CD14-positive monocyte (primary cell): Measurements from ENCODE around the gene PLA2G6. TPM values are rescaled to one million over a fixed set of nuclear protein-coding genes. Genes with fewer than 3 reads are reported as not detected.
"Not testable (repeated sequence)": the region's sequence is repeated elsewhere in the genome, so short reads cannot be mapped to it uniquely, and the experiment has no call there.

Experiments
- DNase-seq, 3 donors: peaks; one replicate each; pipeline ENCODE4 v3.0.0-alpha.2; 2011 to 2022
- H2AFZ ChIP-seq: 2 replicates; pipeline ENCODE4 v1.6.0; 2012; ENCODE audit warnings: mild to moderate bottlenecking, low read depth, low read length, inconsistent platforms; ENCODE audit not compliant: insufficient read depth, poor library complexity, severe bottlenecking
- H3K27ac ChIP-seq, 2 donors: 1 replicate in 1 of 2; 2 replicates in 1 of 2; pipeline ENCODE4 v1.5.1; 2012 to 2013; ENCODE audit warnings: low read length in 2 of 2, control low read depth in 1 of 2, inconsistent platforms in 1 of 2, low read depth in 1 of 2, mild to moderate bottlenecking in 1 of 2
- H3K27me3 ChIP-seq, 2 donors: one replicate each; pipeline versions ENCODE4 v1.6.0 to v1.6.1; 2011 to 2013; ENCODE audit warnings: low read length in 2 of 2; ENCODE audit not compliant: control insufficient read depth in 2 of 2, insufficient read depth in 2 of 2
- H3K36me3 ChIP-seq, 2 donors: replicated peaks in 1 of 2; 1 replicate in 1 of 2; 2 replicates in 1 of 2; pipeline versions ENCODE4 v1.5.1 to v1.6.1; 2012 to 2013; ENCODE audit warnings: low read length in 2 of 2, control low read depth in 1 of 2, inconsistent platforms in 1 of 2, mild to moderate bottlenecking in 1 of 2; ENCODE audit not compliant: insufficient read depth in 2 of 2, control insufficient read depth in 1 of 2
- H3K4me1 ChIP-seq, 2 donors: 1 replicate in 1 of 2; 2 replicates in 1 of 2; pipeline versions ENCODE4 v1.5.1 to v1.6.1; 2012 to 2013; ENCODE audit warnings: low read length in 2 of 2, control low read depth in 1 of 2, inconsistent platforms in 1 of 2, mild to moderate bottlenecking in 1 of 2, moderate library complexity in 1 of 2; ENCODE audit not compliant: insufficient read depth in 2 of 2, control insufficient read depth in 1 of 2
- H3K4me2 ChIP-seq: replicated peaks from 2 replicates; pipeline ENCODE3; 2012; ENCODE audit warnings: low read length, moderate library complexity, mild to moderate bottlenecking; ENCODE audit not compliant: poor library complexity, severe bottlenecking; ENCODE audit errors: extremely low read depth
- H3K4me3 ChIP-seq, 3 experiments: fragments of 200-600 bp in 1 of 3; sonication (generic) in 1 of 3; replicated peaks in 1 of 3; 1 replicate in 2 of 3; 2 replicates in 1 of 3; pipeline ENCODE4 v1.5.1; 2011 to 2013; ENCODE audit warnings: low read length in 3 of 3, mild to moderate bottlenecking in 3 of 3, control low read depth in 2 of 3, low read depth in 2 of 3, inconsistent platforms in 1 of 3, moderate library complexity in 1 of 3
- H3K79me2 ChIP-seq: 2 replicates; pipeline ENCODE4 v1.6.0; 2012; ENCODE audit warnings: mild to moderate bottlenecking, control low read depth, inconsistent platforms, low read length, moderate library complexity; ENCODE audit not compliant: insufficient read depth
- H3K9ac ChIP-seq: 2 replicates; pipeline ENCODE4 v1.6.0; 2017; ENCODE audit warnings: low read length, mild to moderate bottlenecking; ENCODE audit not compliant: insufficient read depth, poor library complexity, severe bottlenecking
- H3K9me3 ChIP-seq, 2 donors: replicated peaks in 1 of 2; 1 replicate in 1 of 2; 2 replicates in 1 of 2; pipeline versions ENCODE4 v1.5.1 to v1.6.1; 2012 to 2013; ENCODE audit warnings: low read length in 2 of 2, control low read depth in 1 of 2; ENCODE audit not compliant: control insufficient read depth in 1 of 2, insufficient read depth in 1 of 2
- H4K20me1 ChIP-seq: 2 replicates; pipeline ENCODE4 v1.6.0; 2012; ENCODE audit warnings: mild to moderate bottlenecking, low read length, control low read depth, moderate library complexity; ENCODE audit not compliant: insufficient read depth
- H3K27ac Mint-ChIP-seq, 7 donors: one replicate each; pipeline ENCODE4 v1.8.0; 2020; ENCODE audit warnings: mild to moderate bottlenecking in 7 of 7, mixed read lengths in 7 of 7, moderate library complexity in 6 of 7, inconsistent platforms in 2 of 7
- H3K27me3 Mint-ChIP-seq, 3 donors: one replicate each; pipeline ENCODE4 v1.8.0; 2021 to 2022; ENCODE audit warnings: low read depth in 3 of 3, mild to moderate bottlenecking in 3 of 3, mixed read lengths in 3 of 3, moderate library complexity in 3 of 3, inconsistent platforms in 1 of 3
- H3K36me3 Mint-ChIP-seq, 2 donors: one replicate each; pipeline ENCODE4 v1.8.0; 2020; ENCODE audit warnings: mixed read lengths in 2 of 2, inconsistent platforms in 1 of 2, mild to moderate bottlenecking in 1 of 2
- H3K4me1 Mint-ChIP-seq: one replicate; pipeline ENCODE4 v1.8.0; 2020; ENCODE audit warnings: mild to moderate bottlenecking, mixed read lengths
- H3K4me3 Mint-ChIP-seq, 2 donors: one replicate each; pipeline ENCODE4 v1.8.0; 2020; ENCODE audit warnings: mild to moderate bottlenecking in 2 of 2, mixed read lengths in 2 of 2, moderate library complexity in 1 of 2
- H3K9me3 Mint-ChIP-seq, 7 donors: one replicate each; pipeline ENCODE4 v1.8.0; 2020 to 2022; ENCODE audit warnings: mixed read lengths in 7 of 7, mild to moderate bottlenecking in 6 of 7, moderate library complexity in 6 of 7, inconsistent platforms in 2 of 7
- WGBS: methylation state at CpG from one replicate; pipeline ENCODE4 v1.1.5; 2013; ENCODE audit warnings: missing lambda C conversion rate; ENCODE audit not compliant: insufficient coverage; 5-methylcytosine and 5-hydroxymethylcytosine counted together
- intact Hi-C, 2 donors: fragments of 100-400 bp; cut with micrococcal nuclease; formaldehyde crosslinking; loops; one replicate each; pipeline versions ENCODE4 v1.15.0 to v1.15.1; 2023
- polyA plus RNA-seq, 3 donors: library from polyadenylated mRNA; depleted of rRNA in 1 of 3; unstranded in 2 of 3; stranded (reverse) in 1 of 3; fragments of 300-500 nt in 2 of 3; fragments of >200 nt in 1 of 3; fragmentation: Illumina TruSeq in 2 of 3; gene quantifications; 1 replicate in 2 of 3; 2 replicates in 1 of 3; pipeline ENCODE4 v1.2.3, GENCODE V29; 2012 to 2021
- TF ChIP-seq, protein P1 (sequence below): fragments of 200-600 bp; IDR thresholded peaks from one replicate; pipeline ENCODE4 v1.8.0; 2022; ENCODE audit warnings: antibody characterized with exemption, mild to moderate bottlenecking

PLA2G6 gene
- polyA plus RNA-seq, 3 donors = 0.43 to 8.3 (median 0.62) TPM

DNA sequence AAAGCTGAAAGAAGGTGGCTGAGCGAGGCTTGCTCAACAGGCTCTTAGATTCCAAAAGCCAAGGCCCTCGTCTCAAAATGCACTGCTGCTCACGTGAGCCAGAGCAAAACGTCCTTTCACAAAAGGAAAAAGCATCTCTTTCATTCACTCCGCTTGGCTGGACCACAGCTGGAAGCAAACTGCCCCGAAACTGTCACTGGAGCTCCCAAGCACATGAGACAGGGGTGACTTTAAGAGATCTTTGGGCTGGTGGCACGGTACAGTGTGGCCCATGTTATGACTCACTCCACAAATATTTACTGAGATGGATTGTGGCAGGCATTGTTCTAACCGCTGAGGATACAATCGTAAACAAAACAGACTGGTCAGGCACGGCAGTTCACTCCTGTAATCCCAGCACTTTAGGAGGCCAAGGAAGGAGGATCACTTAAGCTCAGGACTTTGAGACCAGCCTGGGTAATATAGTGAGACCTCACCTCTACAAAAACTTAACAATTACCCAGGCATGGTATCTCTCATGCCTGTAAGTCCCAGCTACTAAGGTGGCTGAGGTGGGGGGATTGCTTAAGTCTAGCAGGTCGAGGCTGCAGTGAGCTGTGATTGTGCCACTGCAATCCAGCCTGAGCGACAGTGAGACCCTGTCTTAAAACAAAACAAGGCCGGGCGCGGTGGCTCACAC is 3.6 kb downstream of the PLA2G6 start:
- H3K4me3 ChIP-seq = no peak overlapping the region
- peaks cover 40 to 58% of the 10 kb centered on the region in 2 donors for H3K4me1 ChIP-seq
- H3K36me3 Mint-ChIP-seq = peaks cover 5 to 6% of the 10 kb centered on the region in 2 donors
- intact Hi-C loops = no loop called here
- peak in 1 of 3 donors; percentile 42 for DNase-seq
- H3K4me1 Mint-ChIP-seq = peaks cover 49% of the 10 kb centered on the region
- WGBS = 100% methylated on average over 6 of the region's 15 CpGs
- H3K27me3 Mint-ChIP-seq = peaks cover 2 to 9% (median 3%) of the 10 kb centered on the region in 3 donors
- H2AFZ ChIP-seq = no peak overlapping the region
- TF ChIP-seq, protein P1, sequence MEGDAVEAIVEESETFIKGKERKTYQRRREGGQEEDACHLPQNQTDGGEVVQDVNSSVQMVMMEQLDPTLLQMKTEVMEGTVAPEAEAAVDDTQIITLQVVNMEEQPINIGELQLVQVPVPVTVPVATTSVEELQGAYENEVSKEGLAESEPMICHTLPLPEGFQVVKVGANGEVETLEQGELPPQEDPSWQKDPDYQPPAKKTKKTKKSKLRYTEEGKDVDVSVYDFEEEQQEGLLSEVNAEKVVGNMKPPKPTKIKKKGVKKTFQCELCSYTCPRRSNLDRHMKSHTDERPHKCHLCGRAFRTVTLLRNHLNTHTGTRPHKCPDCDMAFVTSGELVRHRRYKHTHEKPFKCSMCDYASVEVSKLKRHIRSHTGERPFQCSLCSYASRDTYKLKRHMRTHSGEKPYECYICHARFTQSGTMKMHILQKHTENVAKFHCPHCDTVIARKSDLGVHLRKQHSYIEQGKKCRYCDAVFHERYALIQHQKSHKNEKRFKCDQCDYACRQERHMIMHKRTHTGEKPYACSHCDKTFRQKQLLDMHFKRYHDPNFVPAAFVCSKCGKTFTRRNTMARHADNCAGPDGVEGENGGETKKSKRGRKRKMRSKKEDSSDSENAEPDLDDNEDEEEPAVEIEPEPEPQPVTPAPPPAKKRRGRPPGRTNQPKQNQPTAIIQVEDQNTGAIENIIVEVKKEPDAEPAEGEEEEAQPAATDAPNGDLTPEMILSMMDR = no peak
- H4K20me1 ChIP-seq = no peaks in the 10 kb centered on the region
- no peaks in the 10 kb centered on the region for H3K9me3 ChIP-seq
- no peak overlapping the region for H3K4me3 Mint-ChIP-seq
- H3K4me2 ChIP-seq = no peak overlapping the region
- peak overlapping the region in 1 of 7 donors; percentile 33 for H3K27ac Mint-ChIP-seq
- peaks cover 0 to 2% (median 0%) of the 10 kb centered on the region in 7 donors for H3K9me3 Mint-ChIP-seq
- H3K79me2 ChIP-seq = no peaks in the 10 kb centered on the region
- H3K27ac ChIP-seq = no peak overlapping the region
- H3K36me3 ChIP-seq = no peaks in the 10 kb centered on the region
- H3K27me3 ChIP-seq = no peaks in the 10 kb centered on the region
- no peak overlapping the region for H3K9ac ChIP-seq

DNA sequence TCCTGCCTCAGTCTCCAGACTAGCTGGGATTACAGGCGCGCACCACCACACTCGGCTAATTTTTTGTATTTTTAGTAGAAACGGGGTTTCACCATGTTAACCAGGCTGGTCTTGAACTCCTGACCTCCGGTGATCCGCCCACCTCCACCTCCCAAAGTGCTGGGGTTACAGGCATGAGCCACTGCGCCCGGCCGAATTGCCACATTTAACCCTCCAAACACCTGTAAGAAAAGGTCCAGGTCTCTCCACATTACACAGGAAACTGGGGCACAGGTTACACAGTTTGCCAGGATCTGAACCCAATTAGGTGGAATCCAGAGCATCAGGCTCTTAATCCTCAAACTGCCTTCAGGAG is 4.1 kb downstream of the PLA2G6 start:
- H3K9me3 ChIP-seq, DNase-seq, H3K79me2 ChIP-seq, H3K27me3 Mint-ChIP-seq, H3K4me3 ChIP-seq, H3K9me3 Mint-ChIP-seq, H4K20me1 ChIP-seq, H3K27me3 ChIP-seq, H3K27ac ChIP-seq, intact Hi-C loops, H3K36me3 Mint-ChIP-seq, H3K4me2 ChIP-seq, H3K36me3 ChIP-seq, H3K9ac ChIP-seq, H3K4me3 Mint-ChIP-seq, H2AFZ ChIP-seq: not testable (repeated sequence)
- H3K4me1 ChIP-seq = peaks cover 42 to 61% of the 10 kb centered on the region in 2 donors
- WGBS = 95% methylated on average over 9 of the region's 9 CpGs
- Mint-ChIP-seq H3K4me1 (peaks cover 54% of the 10 kb centered on the region), H3K27ac (peak overlapping the region in 1 of 7 donors; percentile 33)
